ENCODE data around the gene ALDH3A1. TPM values are rescaled to one million over a fixed set of nuclear protein-coding genes. Genes with fewer than 3 reads are reported as not detected.
A peak's percentile ranks its signal among the peaks of the same experiment; 100 is the strongest.

The ALDH3A1 gene
- total RNA-seq, 4 donors from 2014 or later, result 0.51 to 7.1 (median 1.7) TPM; not detected in 1

DNA sequence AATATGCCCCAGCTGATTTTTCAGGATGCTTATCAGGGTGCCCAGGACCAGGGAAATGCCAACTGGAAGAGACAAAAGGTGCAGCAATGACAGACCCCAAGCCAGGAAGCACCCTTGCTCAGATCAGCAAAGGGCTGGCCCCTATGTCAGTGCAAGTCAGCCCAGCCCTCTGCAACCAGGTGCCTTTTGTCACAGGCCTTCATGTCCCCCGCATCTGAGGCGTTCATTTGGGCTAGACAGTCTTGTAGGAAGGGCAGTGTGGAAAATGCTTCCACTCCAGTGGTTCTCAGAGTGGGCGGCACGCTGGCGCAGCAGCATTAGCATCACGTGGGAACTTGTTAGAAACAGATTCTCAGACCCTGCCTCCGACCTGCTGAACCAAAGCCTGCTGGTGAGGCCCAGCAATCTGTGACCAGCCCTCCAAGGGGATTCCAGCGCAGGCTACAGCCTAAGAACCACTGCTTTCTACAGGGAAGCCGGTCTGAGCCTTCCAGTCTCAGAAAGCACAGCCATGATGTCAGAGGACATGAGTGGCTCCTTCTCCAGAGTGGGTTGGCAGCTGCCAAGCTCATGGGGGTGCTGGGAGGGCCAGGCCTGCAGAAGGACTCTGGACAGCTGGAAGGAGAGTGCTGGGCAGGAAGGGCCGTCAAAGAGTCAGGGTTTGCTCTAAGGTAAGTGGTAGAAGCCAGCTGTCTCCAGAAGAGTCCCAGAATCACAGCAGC is 44.8 kb downstream of the ALDH3A1 start:
- TF ChIP-seq, protein P1, sequence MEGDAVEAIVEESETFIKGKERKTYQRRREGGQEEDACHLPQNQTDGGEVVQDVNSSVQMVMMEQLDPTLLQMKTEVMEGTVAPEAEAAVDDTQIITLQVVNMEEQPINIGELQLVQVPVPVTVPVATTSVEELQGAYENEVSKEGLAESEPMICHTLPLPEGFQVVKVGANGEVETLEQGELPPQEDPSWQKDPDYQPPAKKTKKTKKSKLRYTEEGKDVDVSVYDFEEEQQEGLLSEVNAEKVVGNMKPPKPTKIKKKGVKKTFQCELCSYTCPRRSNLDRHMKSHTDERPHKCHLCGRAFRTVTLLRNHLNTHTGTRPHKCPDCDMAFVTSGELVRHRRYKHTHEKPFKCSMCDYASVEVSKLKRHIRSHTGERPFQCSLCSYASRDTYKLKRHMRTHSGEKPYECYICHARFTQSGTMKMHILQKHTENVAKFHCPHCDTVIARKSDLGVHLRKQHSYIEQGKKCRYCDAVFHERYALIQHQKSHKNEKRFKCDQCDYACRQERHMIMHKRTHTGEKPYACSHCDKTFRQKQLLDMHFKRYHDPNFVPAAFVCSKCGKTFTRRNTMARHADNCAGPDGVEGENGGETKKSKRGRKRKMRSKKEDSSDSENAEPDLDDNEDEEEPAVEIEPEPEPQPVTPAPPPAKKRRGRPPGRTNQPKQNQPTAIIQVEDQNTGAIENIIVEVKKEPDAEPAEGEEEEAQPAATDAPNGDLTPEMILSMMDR (IDR thresholded peaks at IDR 0.05), result no peak
- no peak for TF ChIP-seq POLR2A (IDR thresholded peaks at IDR 0.05)
- no peak for DNase-seq
- Histone ChIP-seq H3K9me3 (no peaks in the 10 kb centered on the region), H3K27me3 (no peaks in the 10 kb centered on the region), H3K4me1 (peaks cover 0 to 3% of the 10 kb centered on the region in 2 donors), H3K4me3 (no peak overlapping the region), H3K27ac (peak overlapping the region; percentile 10 to 47), H3K36me3 (no peaks in the 10 kb centered on the region)
- intact Hi-C loops (cut with DNase I; ENCODE audit: low total_unique reads), result no loop called here

DNA sequence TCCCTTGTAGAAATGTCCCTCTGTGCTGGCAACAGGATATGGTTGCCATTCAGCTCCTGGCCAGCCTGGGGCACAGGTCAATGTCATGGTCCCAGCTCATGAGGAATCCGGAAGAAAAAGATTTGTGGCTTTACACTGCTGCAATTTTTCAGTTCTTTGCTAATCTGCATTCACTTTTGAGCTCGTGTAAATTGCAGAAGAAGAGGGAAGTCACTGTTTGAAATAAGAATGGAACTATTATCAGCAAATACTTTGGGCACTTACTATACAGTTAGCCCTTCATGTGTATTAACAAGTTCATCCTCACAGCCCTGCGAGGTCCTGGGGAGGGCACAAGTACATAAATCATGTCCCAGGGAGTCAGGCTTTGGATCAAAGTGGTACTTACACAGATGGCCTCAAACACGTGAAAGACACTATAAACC is 45.9 kb downstream of the ALDH3A1 start:
- no peak overlapping the region for H3K4me3 ChIP-seq
- TF ChIP-seq, protein P1 (IDR thresholded peaks at IDR 0.05), result no peak
- no peak for TF ChIP-seq POLR2A (IDR thresholded peaks at IDR 0.05)
- H3K9me3 ChIP-seq, result no peaks in the 10 kb centered on the region
- intact Hi-C loops (cut with DNase I; ENCODE audit: low total_unique reads), result no loop called here
- peaks cover 0 to 3% of the 10 kb centered on the region in 2 donors for H3K4me1 ChIP-seq
- no peaks in the 10 kb centered on the region for H3K27me3 ChIP-seq
- H3K27ac ChIP-seq, result no peak overlapping the region
- DNase-seq, result no peak
- no peaks in the 10 kb centered on the region for H3K36me3 ChIP-seq

Other genes starting within 250 kb of the ALDH3A1 start
- gene SLC47A1, start 214.4 kb downstream of the ALDH3A1 start, total RNA-seq, result 10 to 100 TPM in 3 of 4 donors, 1 to 10 TPM in 1; 6.2 to 28.5 (median 18.4) TPM
- 100 to 1,000 TPM in 1 of 4 donors, 10 to 100 TPM in 3; 19.0 to 166 (median 82.5) TPM for gene ALDH3A2, start 99.5 kb downstream of the ALDH3A1 start, total RNA-seq
- under 1 TPM in 1 of 4 donors, not detected in 3; 0.35 TPM for gene SLC47A2, start 31.7 kb downstream of the ALDH3A1 start, total RNA-seq
- 10 to 100 TPM; 15.4 to 35.0 (median 26.9) TPM for gene ULK2, start 119.6 kb upstream of the ALDH3A1 start, total RNA-seq
- gene AKAP10, start 229.5 kb upstream of the ALDH3A1 start, total RNA-seq, result 10 to 100 TPM; 17.7 to 56.9 (median 33.2) TPM